Omental fat pad (tissue), 4 donors: ENCODE results near the gene ENPP6. TPM values are rescaled to one million over a fixed set of nuclear protein-coding genes. Genes with fewer than 3 reads are reported as not detected.

Experiments
- ATAC-seq: fragments of 150-250 bp; one replicate; pipeline ENCODE4 v1.9.1; 2016; ENCODE audit warnings: mild to moderate bottlenecking, moderate library complexity; ENCODE audit not compliant: low FRiP score
- DNase-seq: peaks from one replicate; pipeline ENCODE4 v3.0.0-alpha.2; 2019; ENCODE audit warnings: low spot score
- CTCF ChIP-seq, 3 donors: fragments of 450-650 bp; IDR thresholded peaks; one replicate each; pipeline ENCODE4 v1.5.1; 2016 to 2017; ENCODE audit warnings: antibody characterized with exemption in 3 of 3, mild to moderate bottlenecking in 3 of 3, moderate library complexity in 2 of 3
- total RNA-seq, 4 donors: library from RNA; depleted of rRNA; stranded (reverse); fragments of >200 nt; gene quantifications; one replicate each; pipeline ENCODE4 v1.1.0, GENCODE V29; 2016

The ENPP6 gene
- total RNA-seq, 4 donors from 2014 or later = 0.19 to 0.63 TPM; not detected in 2

DNA sequence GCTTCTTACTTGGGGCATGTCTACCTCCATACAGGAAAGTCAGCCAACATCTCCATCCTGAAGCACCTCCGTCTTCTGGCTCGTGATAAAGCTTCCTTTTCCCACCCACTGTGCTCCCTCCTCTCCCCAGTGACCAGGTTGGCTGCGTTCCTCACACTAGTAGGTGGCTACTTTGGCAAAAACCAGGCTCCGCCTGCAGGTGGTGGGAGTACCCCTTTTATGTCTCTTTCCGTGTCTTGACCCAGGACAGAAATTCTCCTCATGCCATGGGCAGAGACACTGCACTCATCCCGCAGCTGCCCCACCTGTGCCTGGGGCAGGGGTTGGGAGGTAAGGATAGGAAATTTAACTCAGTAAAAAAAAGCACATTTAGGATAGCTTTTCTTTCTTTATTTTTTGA, 50.9 kb downstream of the ENPP6 start:
- TF ChIP-seq CTCF (IDR thresholded peaks at IDR 0.05) = no peak
- no peak for ATAC-seq
- no peak for DNase-seq

DNA sequence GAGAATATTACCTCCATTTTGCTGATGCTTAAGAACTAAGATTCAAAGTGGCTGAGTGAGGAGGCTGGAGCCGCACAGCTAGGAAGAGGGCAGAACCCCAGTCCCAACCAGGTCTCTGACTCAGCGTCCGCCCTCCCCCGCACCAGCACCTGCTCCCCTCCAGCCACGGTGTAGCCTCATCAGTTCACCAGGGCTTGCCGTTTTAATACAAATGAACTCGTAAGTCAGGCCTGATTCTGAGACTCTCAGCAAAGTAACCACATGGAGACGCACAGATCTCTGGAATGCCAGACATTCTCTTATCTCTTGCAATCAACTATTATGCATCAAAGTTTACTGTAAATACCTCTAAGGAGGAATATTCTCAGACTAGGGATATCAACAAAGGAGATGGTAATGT, 52.4 kb downstream of the ENPP6 start:
- no peak for DNase-seq
- no peak for ATAC-seq
- TF ChIP-seq CTCF (IDR thresholded peaks at IDR 0.05) = no peak

- no peak for ATAC-seq
- no peak for TF ChIP-seq CTCF (IDR thresholded peaks at IDR 0.05)
- DNase-seq = no peak
Measured at GRCh38 chr4:184163813-184164212, 53.9 kb downstream of the ENPP6 start.

- ATAC-seq = no peak
- DNase-seq = no peak
- TF ChIP-seq CTCF (IDR thresholded peaks at IDR 0.05) = no peak
Measured at GRCh38 chr4:184162596-184162995, 55.1 kb downstream of the ENPP6 start.

DNA sequence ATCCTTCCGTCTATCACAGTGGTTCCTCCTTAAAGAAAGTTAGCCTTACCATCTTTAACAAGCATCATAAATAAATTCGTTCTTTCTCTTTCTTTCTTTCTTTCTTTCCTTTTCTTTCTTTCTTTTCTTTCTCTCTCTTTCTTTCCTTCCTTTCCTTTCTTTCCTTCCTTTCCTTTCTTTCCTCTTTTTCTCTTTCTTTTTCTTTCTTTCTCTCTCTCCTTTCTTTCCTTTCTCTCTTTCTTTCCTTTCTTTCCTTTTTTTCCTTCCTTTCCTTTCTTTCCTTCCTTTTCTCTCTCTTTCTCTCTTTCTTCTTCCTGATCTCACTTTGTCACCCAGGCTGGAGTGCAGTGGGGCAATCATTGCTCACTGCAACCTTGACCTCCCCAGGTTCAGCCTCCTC, 60.4 kb downstream of the ENPP6 start:
- TF ChIP-seq CTCF (IDR thresholded peaks at IDR 0.05) = no peak
- ATAC-seq (no peak), DNase-seq (no peak)

GRCh38 chr4:184156163-184156920, 61.3 kb downstream of the ENPP6 start:
- ATAC-seq (no peak), DNase-seq (no peak)
- no peak for TF ChIP-seq CTCF (IDR thresholded peaks at IDR 0.05)

DNA sequence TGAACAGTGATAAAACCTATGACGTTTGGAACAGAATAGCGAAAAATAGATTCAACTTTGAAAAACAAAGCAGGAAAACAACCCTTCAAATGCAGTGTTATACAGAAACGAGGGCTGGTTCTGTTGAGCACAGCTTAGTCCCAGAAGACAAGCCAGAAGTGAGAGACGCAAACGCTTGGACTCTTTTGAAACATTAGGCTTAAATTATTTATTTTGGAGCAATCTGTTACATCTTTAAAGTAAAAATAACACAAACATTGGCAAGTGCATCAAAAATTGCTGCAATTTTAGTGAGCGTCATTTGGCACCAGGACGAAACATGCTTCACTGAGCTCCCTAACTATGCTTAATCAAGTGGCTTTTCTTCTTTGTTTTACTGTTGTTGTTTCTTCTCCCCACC, 63.5 kb downstream of the ENPP6 start:
- TF ChIP-seq CTCF (IDR thresholded peaks at IDR 0.05) = no peak
- no peak for DNase-seq
- ATAC-seq = no peak
